H1 (cell line): ENCODE data around the gene CYRIA. TPM values are rescaled to one million over a fixed set of nuclear protein-coding genes. Genes with fewer than 3 reads are reported as not detected.

Source experiments
- CTCF ChIA-PET: fragments of 300-600 bp; sonication (Branson Sonifier 250); formaldehyde crosslinking; loops from one replicate; lab custom pipeline; 2021; ENCODE audit not compliant: partially characterized antibody; lab: Charles Lee
- POLR2A ChIA-PET: fragments of 300-600 bp; sonication (Branson Sonifier 250); formaldehyde crosslinking; loops from one replicate; lab custom pipeline; 2021; ENCODE audit warnings: inconsistent platforms; ENCODE audit not compliant: partially characterized antibody; lab: Charles Lee
- DNase-seq, 2 experiments: peaks; one replicate each; pipeline versions ENCODE4 v3.0.0 to v3.0.0-alpha.2; 2010 to 2022; ENCODE audit warnings: low spot score in 2 of 2, low read depth in 1 of 2, mixed read lengths in 1 of 2
- FAIRE-seq: peaks from 2 replicates; lab custom pipeline; 2011; peaks lifted over from hg19 to GRCh38; lab: Jason Lieb, UNC
- H2AFZ ChIP-seq: 2 replicates; pipeline ENCODE4 v1.8.1; 2012; ENCODE audit warnings: low read length, inconsistent platforms
- H2AK5ac ChIP-seq: 2 replicates; pipeline ENCODE4 v1.6.1; 2013; ENCODE audit warnings: low read depth, low read length
- H2BK120ac ChIP-seq: replicated peaks from 2 replicates; pipeline ENCODE3; 2013; ENCODE audit warnings: low read depth, low read length, inconsistent platforms
- H2BK12ac ChIP-seq: 2 replicates; pipeline ENCODE4 v1.6.1; 2013; ENCODE audit warnings: low read depth, low read length
- H2BK15ac ChIP-seq: 2 replicates; pipeline ENCODE4 v1.6.1; 2013; ENCODE audit warnings: low read length
- H2BK20ac ChIP-seq: 2 replicates; pipeline ENCODE4 v1.6.1; 2013; ENCODE audit warnings: low read length
- H2BK5ac ChIP-seq: 2 replicates; pipeline ENCODE4 v1.6.1; 2013; ENCODE audit warnings: low read depth, low read length
- H3K14ac ChIP-seq: 2 replicates; pipeline ENCODE4 v1.6.1; 2013; ENCODE audit warnings: inconsistent platforms; ENCODE audit not compliant: insufficient read length
- H3K18ac ChIP-seq: 2 replicates; pipeline ENCODE4 v1.6.1; 2013; ENCODE audit warnings: low read length; ENCODE audit errors: extremely low read depth
- H3K23ac ChIP-seq: 2 replicates; pipeline ENCODE4 v1.6.1; 2013; ENCODE audit warnings: inconsistent platforms; ENCODE audit not compliant: insufficient read length
- H3K23me2 ChIP-seq: 2 replicates; pipeline ENCODE4 v1.6.1; 2013; ENCODE audit warnings: low read depth, low read length
- H3K27ac ChIP-seq: 2 replicates; pipeline ENCODE4 v1.6.1; 2011; ENCODE audit warnings: low read depth, low read length, inconsistent platforms
- H3K27me3 ChIP-seq, 4 experiments: replicated peaks in 1 of 4; 1 replicate in 1 of 4; 2 replicates in 3 of 4; pipeline versions ENCODE4 v1.6.1 to v1.8.1; 2011 to 2013; ENCODE audit warnings: low read length in 3 of 4, mild to moderate bottlenecking in 3 of 4, inconsistent platforms in 2 of 4, mixed read lengths in 2 of 4, moderate library complexity in 1 of 4; ENCODE audit not compliant: control insufficient read depth in 3 of 4, insufficient read depth in 3 of 4; ENCODE audit errors: extremely low read depth in 1 of 4
- H3K36me3 ChIP-seq, 4 experiments: 2 replicates each; pipeline versions ENCODE4 v1.6.1 to v1.8.1; 2011 to 2013; ENCODE audit warnings: mild to moderate bottlenecking in 4 of 4, low read length in 3 of 4, moderate library complexity in 2 of 4, control low read depth in 1 of 4, inconsistent platforms in 1 of 4; ENCODE audit not compliant: insufficient read depth in 4 of 4, control insufficient read depth in 2 of 4
- H3K4ac ChIP-seq: replicated peaks from 2 replicates; pipeline ENCODE3; 2013; ENCODE audit warnings: low read length, low read depth, mixed read lengths, inconsistent platforms; ENCODE audit not compliant: insufficient read length
- H3K4me1 ChIP-seq, 4 experiments: replicated peaks in 1 of 4; 1 replicate in 1 of 4; 2 replicates in 3 of 4; pipeline versions ENCODE4 v1.6.1 to v1.8.1; 2011 to 2013; ENCODE audit warnings: low read length in 3 of 4, inconsistent platforms in 2 of 4, mixed read lengths in 1 of 4; ENCODE audit not compliant: insufficient read depth in 4 of 4, control insufficient read depth in 3 of 4
- H3K4me2 ChIP-seq, 2 experiments: 2 replicates each; pipeline versions ENCODE4 v1.6.1 to v1.8.1; 2011 to 2013; ENCODE audit warnings: low read depth in 2 of 2, low read length in 2 of 2, control low read depth in 1 of 2, inconsistent platforms in 1 of 2, mild to moderate bottlenecking in 1 of 2; ENCODE audit not compliant: insufficient read depth in 1 of 2
- H3K4me3 ChIP-seq, 4 experiments: fragments of 200-600, 300-600 bp in 1 of 4; sonication (generic), shearing (Covaris generic), sonication (Bioruptor Twin) in 1 of 4; 2 replicates each; pipeline versions ENCODE4 v1.5.1 to v1.8.1; 2011 to 2016; ENCODE audit warnings: low read length in 4 of 4, low read depth in 3 of 4, control low read depth in 2 of 4, inconsistent platforms in 2 of 4, mild to moderate bottlenecking in 2 of 4, mixed read lengths in 1 of 4, moderate library complexity in 1 of 4; ENCODE audit not compliant: insufficient read depth in 2 of 4; ENCODE audit errors: extremely low read depth in 1 of 4
- H3K56ac ChIP-seq: replicated peaks from 2 replicates; pipeline ENCODE3; 2013; ENCODE audit warnings: low read depth, mild to moderate bottlenecking, mixed read lengths, low read length, inconsistent platforms; ENCODE audit not compliant: insufficient read length
- H3K79me1 ChIP-seq: 2 replicates; pipeline ENCODE4 v1.6.1; 2013; ENCODE audit warnings: low read depth, low read length, control low read depth
- H3K79me2 ChIP-seq, 2 experiments: 2 replicates each; pipeline versions ENCODE4 v1.6.1 to v1.8.1; 2012 to 2013; ENCODE audit warnings: low read length in 2 of 2, mild to moderate bottlenecking in 2 of 2, inconsistent platforms in 1 of 2; ENCODE audit not compliant: insufficient read depth in 2 of 2, control insufficient read depth in 1 of 2
- H3K9ac ChIP-seq, 4 experiments: replicated peaks in 1 of 4; 1 replicate in 1 of 4; 2 replicates in 3 of 4; pipeline versions ENCODE4 v1.6.1 to v1.8.1; 2011 to 2013; ENCODE audit warnings: low read depth in 3 of 4, low read length in 3 of 4, control low read depth in 2 of 4, mild to moderate bottlenecking in 2 of 4, moderate library complexity in 2 of 4, inconsistent platforms in 1 of 4; ENCODE audit errors: extremely low read depth in 1 of 4
- H3K9me3 ChIP-seq, 2 experiments: 2 replicates each; pipeline versions ENCODE4 v1.6.1 to v1.8.1; 2012 to 2013; ENCODE audit warnings: mild to moderate bottlenecking in 2 of 2, moderate library complexity in 2 of 2, control low read depth in 1 of 2, inconsistent platforms in 1 of 2, low read depth in 1 of 2, low read length in 1 of 2, mixed read lengths in 1 of 2; ENCODE audit not compliant: insufficient read depth in 2 of 2
- H4K20me1 ChIP-seq, 2 experiments: replicated peaks in 1 of 2; 2 replicates each; pipeline versions ENCODE3 to v1.8.1; 2011 to 2013; ENCODE audit warnings: inconsistent platforms in 2 of 2, low read length in 2 of 2, mild to moderate bottlenecking in 1 of 2; ENCODE audit not compliant: insufficient read depth in 2 of 2, control insufficient read depth in 1 of 2
- H4K5ac ChIP-seq: 2 replicates; pipeline ENCODE4 v1.6.1; 2013; ENCODE audit warnings: low read length, low read depth, mixed read lengths, inconsistent platforms; ENCODE audit not compliant: insufficient read length
- H4K8ac ChIP-seq: 2 replicates; pipeline ENCODE4 v1.8.0; 2013; ENCODE audit warnings: mild to moderate bottlenecking, moderate library complexity, low read length, inconsistent platforms; ENCODE audit not compliant: insufficient read depth; ENCODE audit errors: extremely low read depth
- H4K91ac ChIP-seq: replicated peaks from 2 replicates; pipeline ENCODE3; 2013; ENCODE audit warnings: low read length, mixed read lengths, inconsistent platforms; ENCODE audit not compliant: insufficient read length
- HDAC6 ChIP-seq: IDR thresholded peaks from one replicate; pipeline ENCODE4 v1.7.1; 2012; ENCODE audit warnings: low read depth, mild to moderate bottlenecking, inconsistent platforms, low read length, moderate library complexity
- WGBS, 2 experiments: shearing (Covaris generic) in 1 of 2; methylation state at CpG; one replicate each; pipeline versions ENCODE4 v1.1.6 to v1.1.7; 2013 to 2015; ENCODE audit warnings: low lambda C conversion rate in 2 of 2, mixed read lengths in 2 of 2, inconsistent platforms in 1 of 2, low coverage in 1 of 2, missing lambda C conversion rate in 1 of 2; ENCODE audit not compliant: insufficient replicate concordance in 2 of 2, insufficient coverage in 1 of 2, insufficient read length in 1 of 2; ENCODE audit errors: extremely low coverage in 1 of 2, missing lambda C conversion rate in 1 of 2; 5-methylcytosine and 5-hydroxymethylcytosine counted together
- polyA plus RNA-seq, 7 experiments: library from polyadenylated mRNA; depleted of rRNA in 3 of 7; stranded (reverse) in 5 of 7; unstranded in 2 of 7; fragments of >200 nt in 5 of 7; fragments of 200-250 nt in 2 of 7; gene quantifications; 1 replicate in 5 of 7; 2 replicates in 1 of 7; 4 replicates in 1 of 7; pipeline versions ENCODE4 v1.2.1 to v1.2.3, GENCODE V29; 2011 to 2013; ENCODE audit warnings: missing spikeins in 2 of 7, mixed read lengths in 2 of 7
- total RNA-seq: library from RNA; stranded (reverse); fragmentation: NEBNext Ultra II Directional; extraction: Animal tissue kit (Norgen Biotek cat#: 25700); gene quantifications from 2 replicates; pipeline ENCODE4 v1.2.1, GENCODE V29; 2021

CYRIA gene
- total and polyA plus RNA-seq, 2 of the 8 experiments (the other 6 are each of a cell fraction or from before 2014, with no cell fraction given): 1.5 to 9.8 TPM

- Histone ChIP-seq H2BK120ac (no peak overlapping the region), H2BK5ac (no peak overlapping the region), H3K4me3 (no peak overlapping the region), H3K23me2 (peaks cover 1% of the 10 kb centered on the region; the same call in 1 of the 2 replicates), H2BK15ac (no peak overlapping the region), H3K27ac (no peak overlapping the region), H4K8ac (no peak overlapping the region), H4K5ac (no peak overlapping the region), H3K9me3 (no peaks in the 10 kb centered on the region), H3K23ac (no peak overlapping the region), H4K20me1 (no peaks in the 10 kb centered on the region), H2AFZ (no peak overlapping the region), H3K4me1 (no peaks in the 10 kb centered on the region), H3K4me2 (no peak overlapping the region), H3K36me3 (no peaks in the 10 kb centered on the region), H2AK5ac (no peak overlapping the region), H2BK20ac (no peak overlapping the region), H3K18ac (no peak overlapping the region), H3K14ac (no peak overlapping the region), H3K79me1 (no peaks in the 10 kb centered on the region), H3K27me3 (no peaks in the 10 kb centered on the region), H3K79me2 (no peaks in the 10 kb centered on the region), H2BK12ac (no peak overlapping the region), H4K91ac (no peak overlapping the region), H3K56ac (no peak overlapping the region), H3K9ac (no peak overlapping the region), H3K4ac (no peak overlapping the region)
- POLR2A ChIA-PET: no interaction called here
- WGBS, 2 experiments: 90% methylated on average over 4 of the region's 4 CpGs; no CpG with 5 or more reads in 1 of the 2 experiments
- TF ChIP-seq HDAC6: no peak
- DNase-seq: no peak
- CTCF ChIA-PET: no interaction called here
- no peak for FAIRE-seq
These were observed 28.2 kb upstream of the CYRIA start for GRCh38 chr2:16693854-16694253.
